Left renal pelvis (tissue), 4 donors: ENCODE measurements around the gene GUK1. TPM values are rescaled to one million over a fixed set of nuclear protein-coding genes. Genes with fewer than 3 reads are reported as not detected.

ENCODE experiments used
- DNase-seq, 4 donors: peaks; one replicate each; pipeline ENCODE4 v3.0.0-alpha.2; 2013; ENCODE audit warnings: low read depth in 4 of 4, low spot score in 3 of 4
- polyA plus RNA-seq, 4 donors: library from polyadenylated mRNA; unstranded; fragments of 120-200 nt; gene quantifications; one replicate each; pipeline ENCODE4 v1.2.1, GENCODE V29; 2013; ENCODE audit not compliant: insufficient read length in 4 of 4

GUK1 gene
- polyA plus RNA-seq, 4 donors, result 106 to 149 (median 120) TPM

- no peak for DNase-seq
Measured at GRCh38 chr1:228147768-228148167, 7.7 kb downstream of the GUK1 start.

GRCh38 chr1:228148196-228148861 is 8.2 kb downstream of the GUK1 start:
- no peak for DNase-seq

GRCh38 chr1:228148935-228149405 is 8.9 kb downstream of the GUK1 start:
- no peak for DNase-seq

GRCh38 chr1:228149406-228150119 is 9.5 kb downstream of the GUK1 start, which contains the start of gene GJC2:
TSS of gene GJC2 (plus strand) at chr1:228149930. CDS start at chr1:228157759, 7,829 bp downstream.
- DNase-seq, result no peak

- DNase-seq, result no peak
Measured at GRCh38 chr1:228150120-228150460, 10.0 kb downstream of the GUK1 start.

DNA sequence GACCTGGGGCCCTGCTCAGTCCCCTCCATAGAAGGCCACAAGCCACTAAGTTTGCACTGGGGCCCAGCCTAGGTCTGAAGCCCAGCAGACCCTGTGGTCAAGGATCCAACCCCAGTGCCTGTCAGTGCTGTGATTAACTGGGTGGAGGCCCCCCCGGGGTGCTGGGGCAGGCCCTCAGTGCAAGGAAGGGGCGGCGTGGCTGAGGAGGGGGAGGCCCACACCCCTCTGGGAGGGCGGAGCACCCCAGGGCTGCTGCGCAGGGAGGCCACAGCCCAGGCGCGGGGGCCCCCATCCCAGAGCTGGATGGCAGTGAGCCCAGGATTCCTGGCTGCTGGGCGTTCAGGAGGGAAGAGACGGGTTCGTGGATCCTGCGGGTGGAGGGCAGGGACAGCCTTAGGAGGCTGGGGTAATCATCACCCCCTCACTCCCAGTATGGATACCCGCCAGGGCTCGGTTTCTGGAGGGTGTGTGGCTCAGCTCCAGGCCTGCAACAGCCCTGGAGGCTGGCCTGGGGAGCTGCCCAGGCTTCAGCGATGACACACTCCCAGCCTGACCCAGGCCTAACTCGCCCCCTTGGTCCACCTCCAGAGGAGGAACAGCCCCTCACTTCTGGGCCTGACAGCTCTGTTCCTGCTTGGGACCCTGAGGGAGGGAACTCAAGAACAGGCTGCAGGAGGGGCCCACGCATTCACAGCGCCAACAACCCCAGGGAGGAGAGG is 10.5 kb downstream of the GUK1 start:
- DNase-seq, result no peak

DNA sequence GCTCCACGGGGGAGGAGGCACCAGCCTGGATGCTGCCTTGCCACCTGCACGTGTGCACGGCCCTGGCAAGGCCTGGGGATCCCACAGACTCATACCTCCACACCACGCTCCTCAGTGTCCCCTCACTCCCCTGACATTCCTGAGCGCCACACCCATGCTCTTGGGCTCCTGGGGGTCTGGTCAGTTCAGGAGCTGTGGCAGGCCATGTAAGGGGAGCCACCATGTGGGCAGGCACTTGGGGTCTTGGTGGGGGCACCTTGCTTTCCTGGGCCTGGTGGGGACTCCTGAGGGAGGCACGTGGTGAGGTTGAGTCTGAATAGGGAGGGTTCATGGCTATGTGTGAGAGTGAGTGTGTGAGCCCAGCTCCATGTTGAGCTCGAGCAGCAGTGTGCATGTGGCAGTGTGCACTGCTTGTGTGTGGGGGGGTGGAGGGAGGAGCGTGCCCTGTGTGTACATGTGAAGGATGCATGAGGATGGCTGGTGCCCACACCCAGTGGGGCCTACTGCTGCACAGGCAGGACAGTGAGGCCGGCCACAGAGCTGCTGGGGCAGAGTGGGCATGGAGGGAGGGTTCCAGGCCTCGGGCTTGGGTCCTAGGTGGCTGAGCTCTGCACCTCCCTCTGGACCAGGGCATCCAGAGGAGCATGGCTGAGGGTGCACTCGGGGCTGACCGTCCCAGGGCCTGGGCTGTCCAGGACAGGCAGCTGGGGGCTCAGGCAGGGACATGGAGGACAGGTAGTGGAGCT is 11.3 kb downstream of the GUK1 start:
- DNase-seq, result no peak

- no peak for DNase-seq
Measured at GRCh38 chr1:228152097-228152917, 12.2 kb downstream of the GUK1 start.

- no peak for DNase-seq
Measured at GRCh38 chr1:228152918-228153258, 12.8 kb downstream of the GUK1 start.

DNA sequence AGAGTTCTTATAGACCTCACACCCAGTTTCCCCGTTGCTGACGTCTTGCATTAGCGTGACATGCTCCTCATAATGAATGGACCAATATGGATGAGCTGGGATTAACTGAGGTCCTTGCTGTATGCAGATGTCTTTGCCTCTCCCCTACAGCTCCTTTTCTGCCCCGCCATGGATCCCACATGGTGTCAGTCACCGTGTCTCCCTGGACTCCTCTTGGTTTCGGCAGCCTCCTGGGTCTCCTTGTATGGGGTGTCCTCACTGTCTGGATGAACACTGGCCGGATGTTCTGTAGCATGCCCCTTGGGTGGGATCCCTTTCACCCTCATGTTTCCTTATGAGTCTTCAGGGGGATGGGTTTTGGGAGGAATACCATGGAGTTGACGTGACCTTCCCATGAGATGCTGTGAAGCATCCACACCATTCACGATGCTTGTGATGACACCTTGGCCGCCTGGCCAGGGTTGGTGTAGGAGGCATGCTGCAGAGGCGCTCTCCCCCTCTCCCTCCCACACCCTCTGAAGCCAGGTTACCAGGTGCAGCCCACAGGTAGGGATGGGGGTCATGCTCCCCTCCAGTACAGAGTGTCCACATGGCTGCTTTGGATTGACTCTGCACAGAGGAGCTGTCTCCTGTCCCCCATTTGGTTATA is 14.1 kb downstream of the GUK1 start:
- DNase-seq, result no peak

GRCh38 chr1:228154670-228155571 is 14.8 kb downstream of the GUK1 start:
- DNase-seq, result no peak

DNA sequence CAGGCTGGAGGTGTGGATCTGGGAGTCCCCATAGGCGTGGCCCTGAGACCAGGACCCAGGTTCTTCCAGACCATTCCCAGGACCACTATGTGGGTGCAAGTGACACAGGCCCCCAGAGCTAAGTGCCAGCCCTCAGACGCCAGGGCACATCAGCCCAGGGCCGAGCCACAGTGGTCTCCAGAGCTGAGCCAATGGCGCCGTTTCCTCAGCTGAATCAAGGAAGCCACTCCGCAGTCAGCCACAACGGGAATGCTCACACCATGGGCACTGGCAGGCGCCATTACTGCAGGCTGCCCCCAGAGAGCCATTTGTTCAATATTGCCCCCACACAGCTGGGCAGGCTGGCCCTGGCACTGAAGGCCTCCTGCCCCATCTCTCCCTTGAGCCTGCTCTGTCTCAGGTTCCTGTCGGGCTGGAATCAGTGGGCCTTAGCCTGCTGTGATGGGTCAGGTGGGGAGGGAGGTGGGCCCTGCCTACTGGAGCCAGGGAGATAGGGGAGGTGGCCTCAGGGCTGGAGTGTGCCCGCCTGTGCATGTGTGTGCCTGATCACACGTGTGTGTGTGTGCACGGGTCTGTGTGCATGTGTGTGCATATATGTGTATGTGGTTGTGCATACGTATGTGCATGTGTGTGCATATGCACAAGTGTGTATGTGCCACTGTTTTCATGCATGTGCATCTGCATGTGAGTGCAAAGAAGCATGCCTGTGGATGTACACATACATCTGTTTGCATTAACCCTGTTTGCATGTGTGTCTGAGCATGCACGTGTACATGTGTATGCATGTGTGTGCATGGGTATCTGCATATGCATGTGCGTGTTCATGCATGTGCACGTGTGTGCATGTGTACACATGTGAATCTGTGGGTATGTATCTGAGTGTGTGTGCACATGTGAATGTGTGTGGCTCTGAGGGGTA is 15.8 kb downstream of the GUK1 start:
- DNase-seq, result no peak

- DNase-seq, result no peak
Measured at GRCh38 chr1:228156515-228156881, 16.4 kb downstream of the GUK1 start.

DNA sequence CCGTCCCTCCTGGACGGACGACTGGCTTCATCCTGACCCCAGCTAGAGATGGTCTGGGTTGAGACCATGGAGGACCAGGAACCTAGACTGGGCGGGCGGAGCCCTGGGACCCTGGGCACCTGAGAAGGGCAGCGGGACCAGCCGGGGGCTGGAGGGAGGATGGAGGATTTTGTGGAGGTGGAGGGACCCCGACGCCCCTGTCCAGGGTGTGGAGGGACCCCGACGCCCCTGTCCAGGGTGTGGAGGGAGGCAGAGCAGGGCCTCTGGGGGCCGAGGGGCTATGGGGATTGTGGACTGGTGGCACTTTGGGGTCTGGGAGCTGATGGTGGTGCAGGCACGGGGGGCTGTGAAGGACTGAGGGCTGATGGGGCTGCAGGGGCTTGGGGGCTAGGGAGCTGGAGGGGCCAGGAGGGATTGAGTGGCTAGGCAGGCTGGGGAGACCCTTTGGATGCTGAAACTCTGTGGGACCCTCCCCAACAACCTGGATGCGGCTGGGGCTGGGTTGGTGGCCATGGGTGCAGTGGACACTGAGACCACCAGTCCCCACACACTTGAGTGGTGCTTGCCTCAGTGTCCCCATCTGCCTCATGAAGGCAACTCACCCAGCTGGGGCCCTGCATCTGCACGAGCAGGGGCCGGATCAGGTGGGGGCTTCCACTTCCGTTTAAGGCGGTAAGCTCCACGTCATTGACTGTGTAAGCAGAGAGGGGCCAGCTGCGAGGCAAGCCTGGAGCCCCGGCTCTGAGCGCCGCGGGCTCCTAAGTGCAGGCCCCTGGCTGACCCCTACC is 17.1 kb downstream of the GUK1 start:
- no peak for DNase-seq

- DNase-seq, result no peak
Measured at GRCh38 chr1:228157729-228158126, 17.6 kb downstream of the GUK1 start.

DNA sequence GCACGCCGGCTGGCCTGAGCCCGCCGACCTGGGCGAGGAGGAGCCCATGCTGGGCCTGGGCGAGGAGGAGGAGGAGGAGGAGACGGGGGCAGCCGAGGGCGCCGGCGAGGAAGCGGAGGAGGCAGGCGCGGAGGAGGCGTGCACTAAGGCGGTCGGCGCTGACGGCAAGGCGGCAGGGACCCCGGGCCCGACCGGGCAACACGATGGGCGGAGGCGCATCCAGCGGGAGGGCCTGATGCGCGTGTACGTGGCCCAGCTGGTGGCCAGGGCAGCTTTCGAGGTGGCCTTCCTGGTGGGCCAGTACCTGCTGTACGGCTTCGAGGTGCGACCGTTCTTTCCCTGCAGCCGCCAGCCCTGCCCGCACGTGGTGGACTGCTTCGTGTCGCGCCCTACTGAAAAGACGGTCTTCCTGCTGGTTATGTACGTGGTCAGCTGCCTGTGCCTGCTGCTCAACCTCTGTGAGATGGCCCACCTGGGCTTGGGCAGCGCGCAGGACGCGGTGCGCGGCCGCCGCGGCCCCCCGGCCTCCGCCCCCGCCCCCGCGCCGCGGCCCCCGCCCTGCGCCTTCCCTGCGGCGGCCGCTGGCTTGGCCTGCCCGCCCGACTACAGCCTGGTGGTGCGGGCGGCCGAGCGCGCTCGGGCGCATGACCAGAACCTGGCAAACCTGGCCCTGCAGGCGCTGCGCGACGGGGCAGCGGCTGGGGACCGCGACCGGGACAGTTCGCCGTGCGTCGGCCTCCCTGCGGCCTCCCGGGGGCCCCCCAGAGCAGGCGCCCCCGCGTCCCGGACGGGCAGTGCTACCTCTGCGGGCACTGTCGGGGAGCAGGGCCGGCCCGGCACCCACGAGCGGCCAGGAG is 18.3 kb downstream of the GUK1 start:
- no peak for DNase-seq
